Thyroid gland (tissue), 4 donors: Measurements from ENCODE around the gene ACSF3. TPM values are rescaled to one million over a fixed set of nuclear protein-coding genes. Genes with fewer than 3 reads are reported as not detected.

ENCODE experiments used
- DNase-seq, 2 donors: peaks; one replicate each; pipeline ENCODE4 v3.0.0-alpha.2; 2019
- H3K27ac ChIP-seq, 3 donors: fragments of 200-600 bp; sonication (generic); 1 replicate in 2 of 3; 2 replicates in 1 of 3; pipeline ENCODE4 v1.5.1; 2016 to 2019; ENCODE audit warnings: mild to moderate bottlenecking in 1 of 3, moderate library complexity in 1 of 3
- H3K27me3 ChIP-seq: fragments of 200-600 bp; sonication (generic); one replicate; pipeline ENCODE4 v1.5.1; 2019
- H3K36me3 ChIP-seq, 2 donors: fragments of 200-600 bp; sonication (generic); one replicate each; pipeline ENCODE4 v1.5.1; 2016 to 2019
- H3K4me1 ChIP-seq, 2 donors: fragments of 200-600 bp; sonication (generic); one replicate each; pipeline ENCODE4 v1.5.1; 2017 to 2019
- H3K4me3 ChIP-seq, 3 donors: fragments of 200-600 bp; sonication (generic); replicated peaks in 1 of 3; 1 replicate in 2 of 3; 2 replicates in 1 of 3; pipeline ENCODE4 v1.5.1; 2016; ENCODE audit warnings: mild to moderate bottlenecking in 1 of 3
- H3K9me3 ChIP-seq: fragments of 200-600 bp; sonication (generic); one replicate; pipeline ENCODE4 v1.5.1; 2017
- CTCF ChIP-seq, 6 experiments: fragments of 200-600 bp in 3 of 6; fragments of 450-650 bp in 3 of 6; sonication (generic) in 3 of 6; IDR thresholded peaks; one replicate each; pipeline ENCODE4 v1.5.1; 2016 to 2019; ENCODE audit warnings: antibody characterized with exemption in 6 of 6, mild to moderate bottlenecking in 2 of 6, inconsistent platforms in 1 of 6, moderate library complexity in 1 of 6
- POLR2A ChIP-seq, 2 donors: fragments of 450-650 bp; IDR thresholded peaks; one replicate each; pipeline ENCODE4 v1.6.1; 2017; ENCODE audit warnings: antibody characterized with exemption in 2 of 2, mild to moderate bottlenecking in 2 of 2, moderate library complexity in 1 of 2
- WGBS, 2 donors: methylation state at CpG; one replicate each; pipeline ENCODE4 v1.1.5; 2017; 5-methylcytosine and 5-hydroxymethylcytosine counted together
- intact Hi-C: fragments of 100-400 bp; cut with DNase I; formaldehyde crosslinking; loops from one replicate; pipeline ENCODE4 v1.15.1; 2023
- total RNA-seq, 4 donors: library from RNA; depleted of rRNA; stranded (reverse); fragments of >200 nt; gene quantifications; one replicate each; pipeline ENCODE4 v1.2.3, GENCODE V29; 2016

Gene ACSF3
- total RNA-seq, 4 donors from 2014 or later = 30.1 to 51.2 (median 33.4) TPM

- Histone ChIP-seq H3K4me1 (peaks cover 14 to 20% of the 10 kb centered on the region in 2 donors), H3K27ac (no peak overlapping the region), H3K36me3 (peaks cover 3 to 20% of the 10 kb centered on the region in 2 donors), H3K27me3 (no peaks in the 10 kb centered on the region), H3K4me3 (no peak overlapping the region), H3K9me3 (no peaks in the 10 kb centered on the region)
- DNase-seq = peak in 1 of 2 donors; percentile 22
- intact Hi-C loops = no loop called here
- WGBS, 2 donors = 65 to 72% methylated on average over 12 to 20 of the region's 24 CpGs
- TF ChIP-seq CTCF (IDR thresholded peaks at IDR 0.05) (no peak), POLR2A (IDR thresholded peaks at IDR 0.05) (no peak)
Measured at GRCh38 chr16:89154390-89155183, 60.9 kb downstream of the ACSF3 start.

DNA sequence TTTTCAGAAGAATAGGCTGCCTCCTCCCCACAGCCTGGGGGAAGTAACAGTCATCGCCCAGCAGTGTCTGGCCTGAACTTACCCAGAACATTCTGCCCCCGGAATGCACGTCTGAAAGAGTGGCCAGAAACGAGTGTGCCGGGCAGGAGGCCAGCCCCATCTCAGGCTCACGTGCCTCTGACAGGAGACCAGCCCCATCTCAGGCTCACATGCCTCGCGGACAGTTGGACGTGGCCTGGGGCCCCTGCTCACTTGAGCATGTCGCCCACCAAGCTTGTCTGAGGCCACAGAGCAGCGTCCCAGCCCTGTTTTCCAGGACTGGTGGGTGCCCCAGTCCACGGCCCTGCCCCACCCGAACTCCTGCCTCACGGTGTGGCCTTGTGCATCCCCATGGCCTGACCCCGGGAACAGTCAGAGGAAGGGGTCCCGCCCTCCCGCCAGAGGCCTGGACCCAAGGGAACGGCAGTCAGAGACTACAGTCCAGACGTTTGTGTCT lies 61.6 kb downstream of the ACSF3 start:
- H3K9me3 ChIP-seq = no peaks in the 10 kb centered on the region
- H3K27ac ChIP-seq = no peak overlapping the region
- peak; percentile 90 to 93 for DNase-seq
- WGBS, 2 donors = 14 to 22% methylated on average over 9 to 14 of the region's 19 CpGs
- H3K4me1 ChIP-seq = peaks cover 14 to 20% of the 10 kb centered on the region in 2 donors
- H3K27me3 ChIP-seq = no peaks in the 10 kb centered on the region
- peaks cover 3 to 17% of the 10 kb centered on the region in 2 donors for H3K36me3 ChIP-seq
- intact Hi-C loops = no loop called here
- no peak overlapping the region for H3K4me3 ChIP-seq
- TF ChIP-seq POLR2A (IDR thresholded peaks at IDR 0.05) (peak in 1 of 2 donors; percentile 14), CTCF (IDR thresholded peaks at IDR 0.05) (no peak)

DNA sequence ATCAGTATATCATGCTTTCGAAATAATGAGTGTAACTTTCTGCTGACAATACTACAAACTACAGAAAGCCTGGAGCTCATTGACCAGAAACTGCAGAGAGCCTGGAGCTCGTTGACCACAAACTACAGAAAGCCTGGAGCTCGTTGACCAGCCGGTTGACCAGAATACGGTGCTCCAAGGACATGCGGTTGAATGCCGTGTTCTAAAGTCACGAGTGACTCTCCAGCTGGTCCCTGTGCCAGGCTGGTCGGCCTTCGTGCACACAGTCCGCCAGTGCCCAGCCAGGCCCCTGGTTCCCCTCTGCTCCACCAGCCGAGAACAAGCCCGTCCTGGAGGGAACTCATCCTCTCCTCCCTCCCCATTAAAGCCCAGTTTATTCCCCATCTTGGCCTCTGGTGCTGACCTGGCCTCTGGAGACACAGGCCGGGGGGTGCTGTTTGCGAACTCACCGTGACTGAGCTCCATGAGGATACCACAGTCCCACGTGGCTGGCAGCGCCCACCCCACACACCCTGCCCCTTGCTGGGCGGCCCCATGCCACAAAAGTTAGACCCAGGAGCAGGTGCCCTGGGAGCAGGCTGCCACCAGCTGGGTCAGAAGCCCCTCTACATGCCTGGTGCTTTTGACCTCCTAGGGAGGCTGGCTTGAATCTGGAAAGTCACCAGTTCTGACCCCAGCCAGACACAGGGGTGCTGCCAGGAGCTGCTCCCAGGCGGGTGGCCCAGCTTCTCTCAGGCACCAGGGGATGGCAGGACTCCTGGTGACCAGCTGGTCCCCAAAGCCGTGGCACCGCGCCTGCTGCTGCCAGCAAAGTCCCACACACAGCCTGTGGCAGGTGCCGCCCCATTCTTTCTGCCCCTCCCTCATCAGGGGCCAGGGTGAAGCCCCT lies 62.4 kb downstream of the ACSF3 start:
- intact Hi-C loops = no loop called here
- DNase-seq = peak; percentile 51 to 52
- H3K27ac ChIP-seq = no peak overlapping the region
- no peaks in the 10 kb centered on the region for H3K27me3 ChIP-seq
- no peak for TF ChIP-seq POLR2A (IDR thresholded peaks at IDR 0.05)
- TF ChIP-seq CTCF (IDR thresholded peaks at IDR 0.05) = no peak
- H3K36me3 ChIP-seq = peaks cover 1 to 8% of the 10 kb centered on the region in 2 donors
- H3K9me3 ChIP-seq = no peaks in the 10 kb centered on the region
- peaks cover 14 to 20% of the 10 kb centered on the region in 2 donors for H3K4me1 ChIP-seq
- 52 to 60% methylated on average over 15 to 22 of the region's 24 CpGs for WGBS, 2 donors
- no peak overlapping the region for H3K4me3 ChIP-seq

DNA sequence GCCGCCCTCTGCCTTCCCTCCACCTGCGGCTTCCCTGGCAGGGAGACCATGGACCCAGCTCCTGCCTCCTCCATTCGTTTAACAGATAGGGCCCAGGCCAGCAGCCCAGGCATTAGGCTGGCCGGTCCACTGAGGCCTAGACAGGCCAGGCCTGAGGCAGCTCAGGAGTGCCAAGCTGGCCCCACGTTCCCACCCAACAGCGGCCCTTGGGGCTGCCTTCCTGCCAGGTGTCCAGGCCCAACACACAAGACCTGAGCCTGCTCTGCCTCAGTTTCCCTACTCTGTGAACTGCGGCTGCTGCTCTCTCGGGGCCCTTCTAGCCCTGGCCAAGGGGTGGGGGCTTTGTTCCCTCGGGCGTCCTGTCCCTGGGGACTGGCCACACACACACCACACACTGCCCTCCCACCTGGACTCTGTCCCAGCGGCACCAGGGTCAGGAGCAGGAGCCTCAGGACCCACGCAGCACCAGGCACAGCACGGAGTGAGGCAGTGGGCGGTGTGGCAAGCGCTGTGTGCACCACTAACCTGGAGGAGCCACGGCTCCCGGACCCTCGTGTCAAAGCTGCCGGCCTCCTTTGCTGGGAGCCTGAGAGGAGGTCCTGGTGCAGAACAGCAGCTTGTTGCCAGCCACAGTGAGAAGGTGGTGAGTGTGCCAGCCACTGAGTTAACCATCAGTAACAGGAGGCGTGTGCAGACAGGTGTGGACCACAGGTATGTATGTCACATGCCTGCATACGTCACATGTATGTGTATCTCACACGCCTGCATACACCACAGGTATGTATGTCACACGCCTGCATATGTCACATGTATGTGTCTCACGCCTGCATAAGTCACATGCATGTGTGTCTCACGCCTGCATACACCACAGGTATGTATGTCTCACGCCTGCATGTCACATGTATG lies 63.3 kb downstream of the ACSF3 start:
- no peaks in the 10 kb centered on the region for H3K27me3 ChIP-seq
- H3K4me3 ChIP-seq = no peak overlapping the region
- peaks cover 14 to 20% of the 10 kb centered on the region in 2 donors for H3K4me1 ChIP-seq
- TF ChIP-seq CTCF (IDR thresholded peaks at IDR 0.05) (no peak), POLR2A (IDR thresholded peaks at IDR 0.05) (no peak)
- intact Hi-C loops = no loop called here
- no peak for DNase-seq
- WGBS, 2 donors = 73 to 78% methylated on average over 16 to 20 of the region's 26 CpGs
- H3K36me3 ChIP-seq = peaks cover 0 to 2% of the 10 kb centered on the region in 2 donors
- H3K27ac ChIP-seq = no peak overlapping the region
- no peaks in the 10 kb centered on the region for H3K9me3 ChIP-seq
